HG02678 (cell line): ENCODE measurements around the gene ESR2.
"Not testable (repeated sequence)": the region's sequence is repeated elsewhere in the genome, so short reads cannot be mapped to it uniquely, and the experiment has no call there.

Experiments used
- ATAC-seq: cut with Tn5 transposase; IDR thresholded peaks from one replicate; pipeline ENCODE4 v1.9.1; 2021; ENCODE audit warnings: mild to moderate bottlenecking, moderate library complexity; ENCODE audit not compliant: unreplicated experiment

The ESR2 gene

GRCh38 chr14:64158608-64159007 lies 135.6 kb downstream of the ESR2 start:
- no peak for ATAC-seq

DNA sequence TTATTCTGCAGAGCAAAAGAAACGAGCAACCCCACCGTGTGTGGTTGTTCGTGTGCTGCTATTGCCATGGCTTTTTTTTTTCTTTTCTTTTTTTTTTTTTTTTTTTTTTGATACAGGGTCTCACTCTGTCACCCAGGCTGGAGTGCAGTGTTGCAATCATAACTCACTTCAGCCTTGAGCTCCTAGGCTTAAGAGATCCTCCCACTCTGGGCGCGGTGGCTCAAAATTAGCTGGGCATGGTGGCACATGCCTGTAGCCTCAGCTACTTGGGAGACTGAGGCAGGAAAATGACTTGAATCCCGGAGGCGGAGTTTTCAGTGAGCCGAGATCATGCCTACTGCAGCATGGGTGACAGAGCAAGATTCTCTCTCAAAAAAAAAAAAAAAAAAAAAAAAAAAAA lies 144.2 kb downstream of the ESR2 start:
- no peak for ATAC-seq

- no peak for ATAC-seq
These were observed 146.9 kb downstream of the ESR2 start for GRCh38 chr14:64147126-64147790.

GRCh38 chr14:64137657-64138290 lies 156.4 kb downstream of the ESR2 start:
- no peak for ATAC-seq

DNA sequence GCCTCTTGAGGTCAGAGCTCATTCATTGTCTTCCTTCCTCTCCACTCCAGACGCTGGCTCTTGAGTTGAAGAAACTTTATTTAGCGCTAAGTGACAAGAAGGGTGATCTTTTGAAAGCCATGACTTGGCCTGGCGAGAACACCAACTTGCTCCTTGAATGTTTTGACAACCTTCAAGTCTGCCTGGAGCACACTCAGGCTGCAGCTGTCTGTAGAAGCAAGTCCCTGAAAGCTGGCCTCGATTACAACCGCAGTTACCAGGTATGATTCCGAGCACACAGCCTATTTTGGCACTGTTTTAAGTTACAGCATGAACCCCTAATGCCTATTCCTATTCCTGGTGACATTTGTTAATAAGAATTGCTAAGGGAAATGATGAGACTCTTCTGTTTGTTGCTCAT lies 167.6 kb downstream of the ESR2 start:
- ATAC-seq = no peak

- no peak for ATAC-seq
These were observed 168.9 kb downstream of the ESR2 start for GRCh38 chr14:64125270-64125669.

- ATAC-seq = no peak
These were observed 170.8 kb downstream of the ESR2 start for GRCh38 chr14:64123241-64123822.

DNA sequence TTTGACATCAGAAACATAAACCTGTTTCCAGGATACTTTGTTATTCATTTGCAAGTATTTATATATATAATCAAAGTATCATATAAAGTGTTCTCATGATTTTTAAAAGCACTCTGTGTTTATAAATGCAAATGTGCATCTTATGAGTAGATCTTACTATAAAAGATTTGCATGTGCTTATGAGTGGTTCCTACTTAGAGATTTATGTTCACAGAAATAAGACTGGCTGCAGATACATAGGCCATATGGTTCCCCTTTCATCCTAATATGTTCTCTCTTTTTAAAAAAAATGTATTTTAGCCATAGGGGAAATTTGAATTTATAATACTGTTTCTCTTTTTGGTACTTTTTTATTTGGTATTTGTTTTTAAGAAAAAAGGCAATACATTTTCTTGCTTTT lies 174.2 kb downstream of the ESR2 start:
- ATAC-seq = no peak

DNA sequence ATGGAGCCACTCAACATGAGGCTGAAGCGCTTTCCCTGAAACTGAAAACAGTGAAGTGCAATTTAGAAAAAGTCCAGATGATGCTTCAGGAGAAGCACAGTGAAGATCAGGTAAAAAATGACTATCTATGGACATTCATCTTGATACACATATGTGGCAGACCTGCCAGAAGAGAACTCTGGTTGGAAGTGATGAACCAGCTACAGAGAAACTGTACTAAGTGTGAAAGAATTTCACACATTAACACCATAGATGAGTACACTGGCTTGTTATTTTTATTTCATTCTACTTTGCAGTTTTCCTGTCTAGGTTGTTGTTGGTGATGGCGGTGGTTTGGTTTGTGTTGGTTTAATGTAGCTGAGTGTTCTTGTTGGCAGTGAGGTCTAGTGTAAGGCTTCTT lies 174.7 kb downstream of the ESR2 start:
- no peak for ATAC-seq

GRCh38 chr14:64118892-64119291 lies 175.3 kb downstream of the ESR2 start:
- no peak for ATAC-seq

DNA sequence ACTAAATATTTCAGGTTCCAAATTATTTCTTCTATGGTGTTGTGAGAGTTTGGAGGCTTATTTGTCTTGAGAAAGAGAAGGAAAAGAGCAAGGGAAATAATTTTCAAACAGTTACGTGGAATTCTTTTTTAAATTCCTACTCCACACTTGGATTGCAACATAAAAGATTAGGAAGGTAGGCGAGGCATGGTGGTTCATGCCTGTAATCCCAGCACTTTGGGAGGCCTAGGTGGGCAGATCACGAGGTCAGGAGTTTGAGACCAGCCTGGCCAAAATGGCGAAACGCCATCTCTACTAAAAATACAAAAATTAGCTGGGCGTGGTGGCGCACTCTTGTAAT lies 175.8 kb downstream of the ESR2 start:
- ATAC-seq = not testable (repeated sequence)

- no peak for ATAC-seq
These were observed 176.3 kb downstream of the ESR2 start for GRCh38 chr14:64117671-64118402.

DNA sequence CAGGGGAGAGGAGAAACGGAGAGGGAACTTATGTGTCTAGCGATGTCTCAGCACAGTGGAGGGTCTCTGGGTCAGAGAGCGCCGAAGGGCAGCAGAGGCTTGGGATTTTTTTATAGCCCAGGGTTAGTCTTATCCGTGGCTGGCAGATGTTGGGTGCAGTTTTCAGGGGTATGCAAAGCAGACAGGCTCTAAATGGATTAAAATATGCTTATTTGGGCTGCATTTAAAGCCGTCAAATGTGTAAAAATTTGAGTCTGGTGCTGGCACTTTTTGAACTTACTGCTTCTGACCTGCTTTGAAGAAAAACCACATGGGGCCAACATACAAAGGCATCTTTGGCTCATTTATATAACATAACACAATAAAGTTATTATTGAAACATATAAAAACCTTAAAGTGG lies 178.8 kb downstream of the ESR2 start:
- no peak for ATAC-seq

DNA sequence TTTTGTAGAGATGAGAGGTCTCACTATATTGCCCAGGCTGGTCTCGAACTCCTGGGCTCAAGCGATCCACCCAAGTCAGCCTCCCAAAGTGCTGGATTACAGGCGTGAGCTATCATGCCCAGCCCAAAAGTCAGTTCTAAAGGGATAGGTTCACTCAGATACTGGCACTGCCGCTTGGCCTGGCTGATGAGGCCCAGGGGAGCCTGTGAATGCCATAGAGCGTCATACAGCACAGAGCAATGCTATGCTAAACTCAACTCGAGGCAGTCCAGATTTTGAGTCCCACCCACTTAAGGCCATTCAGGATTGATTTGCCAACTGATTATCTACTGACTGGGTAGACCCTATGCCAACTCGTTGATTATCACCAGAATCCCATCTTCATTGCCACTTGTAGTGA lies 179.4 kb downstream of the ESR2 start:
- no peak for ATAC-seq

DNA sequence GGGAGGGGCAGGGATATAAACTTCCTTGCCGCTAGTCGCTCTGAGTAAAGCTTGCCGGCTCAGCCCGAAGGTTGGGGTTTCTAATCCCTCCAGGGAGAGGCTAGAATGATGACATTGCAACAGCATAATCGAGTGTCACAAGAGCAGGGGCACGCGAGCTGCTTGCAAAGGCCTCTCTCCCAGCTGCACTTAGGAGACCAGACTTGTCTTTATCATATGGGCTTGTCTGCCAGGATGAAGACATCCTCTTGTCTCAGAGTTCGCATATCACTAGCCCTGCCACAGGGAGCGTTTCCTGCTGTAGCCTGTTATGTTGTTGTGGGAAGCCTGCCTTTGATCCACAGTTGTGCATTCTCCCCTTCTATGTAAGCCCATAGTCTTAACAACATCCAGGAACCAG lies 180.0 kb downstream of the ESR2 start:
- ATAC-seq = no peak

DNA sequence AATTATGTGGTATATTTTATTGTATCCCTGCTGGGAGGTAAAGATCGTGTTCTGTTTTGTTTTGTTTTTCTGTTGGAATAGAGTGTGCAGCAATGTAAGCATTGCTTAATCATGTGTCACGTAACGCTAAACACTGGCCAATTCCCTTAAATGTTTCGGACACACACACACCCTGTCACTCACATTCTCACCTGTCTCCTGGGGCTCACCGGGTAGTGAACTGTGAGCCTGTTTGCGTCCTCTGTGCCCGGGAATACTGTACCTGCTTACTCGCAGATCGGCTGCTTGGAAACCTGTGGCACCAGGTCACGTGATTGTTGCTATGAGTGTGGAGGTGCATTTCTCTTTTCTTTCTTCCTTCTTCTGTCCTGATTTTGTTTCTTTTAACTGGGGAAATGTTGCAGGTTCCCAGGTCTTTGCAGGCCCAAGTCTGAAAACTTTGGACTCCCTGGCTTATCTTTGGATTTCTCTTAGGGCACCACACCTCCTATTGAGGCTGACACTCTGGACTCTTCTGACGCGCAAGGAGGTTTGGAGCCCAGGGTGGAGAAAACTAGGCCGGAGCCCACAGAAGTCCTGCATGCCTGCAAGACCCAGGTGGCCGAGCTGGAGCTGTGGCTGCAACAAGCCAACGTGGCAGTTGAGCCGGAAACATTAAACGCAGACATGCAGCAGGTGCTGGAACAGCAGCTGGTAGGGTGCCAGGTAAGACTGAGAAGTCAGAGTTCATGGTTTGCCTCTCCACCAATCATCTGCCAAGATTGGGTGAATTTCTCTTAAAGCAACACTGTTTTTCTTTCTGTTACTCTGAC lies 181.1 kb downstream of the ESR2 start:
- ATAC-seq = no peak

DNA sequence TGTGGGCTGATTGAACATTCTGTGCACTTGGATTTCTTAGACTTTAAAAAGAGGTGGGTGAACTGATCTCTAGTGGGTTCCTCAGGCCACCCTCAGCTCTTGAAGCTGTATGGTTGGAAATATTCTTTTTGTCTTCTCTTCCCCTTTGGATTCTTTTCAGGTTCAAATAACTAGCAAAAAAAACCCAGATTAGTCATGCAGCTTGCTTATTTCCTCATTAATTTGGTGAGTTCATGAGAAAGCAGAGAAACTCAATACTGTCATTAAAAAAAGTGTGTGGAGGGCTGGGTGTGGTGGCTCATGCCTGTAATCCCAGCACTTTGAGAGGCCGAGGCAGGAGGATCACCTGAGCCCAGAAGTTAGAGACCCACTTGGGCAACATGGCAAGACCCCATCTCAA lies 183.4 kb downstream of the ESR2 start:
- no peak for ATAC-seq

DNA sequence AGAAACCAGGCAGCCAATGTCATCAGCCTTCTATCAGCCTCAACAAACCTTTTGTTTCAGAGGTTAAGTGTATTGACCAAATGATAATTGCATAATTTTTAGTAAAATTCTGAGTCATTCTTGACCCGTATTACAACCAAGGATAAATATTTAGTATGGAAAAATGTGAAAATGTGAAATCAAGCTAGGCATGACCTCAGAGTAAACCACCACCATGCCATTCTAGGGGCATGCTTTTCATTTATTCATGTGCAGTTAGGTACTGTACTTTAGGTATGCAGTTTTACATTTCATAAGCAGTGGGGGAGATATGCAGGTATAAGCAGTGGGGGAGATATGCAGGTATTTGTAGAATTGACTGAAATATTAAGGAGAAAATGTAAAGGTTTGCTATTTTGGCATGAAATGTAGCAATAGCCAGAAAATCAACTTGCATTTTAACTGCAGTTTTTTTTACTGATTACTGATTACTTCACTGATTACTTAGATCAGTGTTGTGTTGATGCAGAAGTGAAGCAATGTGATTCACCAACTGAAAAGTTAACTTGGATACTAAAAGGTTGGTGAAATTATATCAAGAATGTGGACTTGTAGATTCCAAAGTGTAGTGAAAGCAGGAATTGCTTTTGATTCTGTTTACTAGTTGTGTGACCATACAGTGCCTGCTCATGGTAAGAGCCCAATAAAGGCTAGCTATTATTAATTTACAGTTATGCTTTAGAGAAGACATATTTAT lies 184.2 kb downstream of the ESR2 start:
- no peak for ATAC-seq

GRCh38 chr14:64107438-64107837 lies 186.7 kb downstream of the ESR2 start:
- ATAC-seq = no peak

DNA sequence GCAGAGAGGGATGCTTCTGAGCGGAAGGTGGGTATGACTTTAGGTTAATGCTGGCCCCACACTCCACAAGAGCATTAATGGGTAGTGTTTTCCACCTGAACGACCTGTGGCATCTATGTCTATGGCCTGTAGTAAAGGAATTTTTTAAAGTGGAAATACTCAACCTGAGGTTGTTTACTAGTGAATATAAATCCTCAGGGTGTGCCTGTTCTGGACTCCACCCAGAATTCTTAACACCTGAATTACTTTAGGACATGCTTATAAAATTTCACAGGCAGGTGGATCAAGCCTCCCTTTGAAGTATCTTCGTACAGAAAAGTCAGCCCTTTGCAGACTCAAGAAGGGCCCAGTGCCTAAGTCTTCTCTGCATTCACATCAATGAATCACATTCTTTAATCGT lies 196.1 kb downstream of the ESR2 start:
- ATAC-seq = no peak

- no peak for ATAC-seq
These were observed 198.6 kb downstream of the ESR2 start for GRCh38 chr14:64095620-64096019.
